SK-N-SH treated with all-trans-retinoic acid at 6 μM for 48 hours (cell line): Measurements from ENCODE around the gene GRAP.

Experiments
- TF ChIP-seq, protein P1 (sequence below): fragments of 250-450 bp; sonication (Bioruptor Pico); IDR thresholded peaks from 2 replicates; pipeline ENCODE4 v1.8.0; 2020; ENCODE audit warnings: mild to moderate bottlenecking, moderate library complexity, borderline replicate concordance
- TF ChIP-seq, protein P2 (sequence below): fragments of 250-450 bp; sonication (Bioruptor Pico); IDR thresholded peaks from 2 replicates; pipeline ENCODE4 v1.5.1; 2020; ENCODE audit warnings: low read depth, mild to moderate bottlenecking, moderate library complexity

DNA sequence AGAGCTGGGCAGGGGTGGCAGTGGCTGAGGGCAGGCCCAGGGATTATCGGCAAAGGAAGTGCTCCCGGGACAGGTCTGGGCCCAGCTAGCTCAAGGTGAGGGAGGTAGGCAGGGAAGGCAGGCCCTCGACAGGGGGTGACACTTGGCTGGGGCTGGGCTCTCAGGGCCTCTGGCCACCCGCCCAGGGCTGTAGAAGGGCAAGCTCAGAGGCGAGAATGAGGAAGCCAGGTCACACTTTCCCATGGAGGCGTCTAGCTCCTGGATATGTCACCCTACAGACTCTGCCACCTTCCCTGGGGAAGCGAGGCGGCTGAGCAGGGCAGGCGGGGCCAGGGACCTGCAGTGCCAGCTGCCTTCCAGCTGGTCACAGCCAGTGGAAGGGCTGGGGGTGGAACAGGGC, 61.3 kb downstream of the GRAP start:
- TF ChIP-seq, protein P1, sequence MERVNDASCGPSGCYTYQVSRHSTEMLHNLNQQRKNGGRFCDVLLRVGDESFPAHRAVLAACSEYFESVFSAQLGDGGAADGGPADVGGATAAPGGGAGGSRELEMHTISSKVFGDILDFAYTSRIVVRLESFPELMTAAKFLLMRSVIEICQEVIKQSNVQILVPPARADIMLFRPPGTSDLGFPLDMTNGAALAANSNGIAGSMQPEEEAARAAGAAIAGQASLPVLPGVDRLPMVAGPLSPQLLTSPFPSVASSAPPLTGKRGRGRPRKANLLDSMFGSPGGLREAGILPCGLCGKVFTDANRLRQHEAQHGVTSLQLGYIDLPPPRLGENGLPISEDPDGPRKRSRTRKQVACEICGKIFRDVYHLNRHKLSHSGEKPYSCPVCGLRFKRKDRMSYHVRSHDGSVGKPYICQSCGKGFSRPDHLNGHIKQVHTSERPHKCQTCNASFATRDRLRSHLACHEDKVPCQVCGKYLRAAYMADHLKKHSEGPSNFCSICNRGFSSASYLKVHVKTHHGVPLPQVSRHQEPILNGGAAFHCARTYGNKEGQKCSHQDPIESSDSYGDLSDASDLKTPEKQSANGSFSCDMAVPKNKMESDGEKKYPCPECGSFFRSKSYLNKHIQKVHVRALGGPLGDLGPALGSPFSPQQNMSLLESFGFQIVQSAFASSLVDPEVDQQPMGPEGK (CRISPR knock-in tag), result no peak
- TF ChIP-seq, protein P2, sequence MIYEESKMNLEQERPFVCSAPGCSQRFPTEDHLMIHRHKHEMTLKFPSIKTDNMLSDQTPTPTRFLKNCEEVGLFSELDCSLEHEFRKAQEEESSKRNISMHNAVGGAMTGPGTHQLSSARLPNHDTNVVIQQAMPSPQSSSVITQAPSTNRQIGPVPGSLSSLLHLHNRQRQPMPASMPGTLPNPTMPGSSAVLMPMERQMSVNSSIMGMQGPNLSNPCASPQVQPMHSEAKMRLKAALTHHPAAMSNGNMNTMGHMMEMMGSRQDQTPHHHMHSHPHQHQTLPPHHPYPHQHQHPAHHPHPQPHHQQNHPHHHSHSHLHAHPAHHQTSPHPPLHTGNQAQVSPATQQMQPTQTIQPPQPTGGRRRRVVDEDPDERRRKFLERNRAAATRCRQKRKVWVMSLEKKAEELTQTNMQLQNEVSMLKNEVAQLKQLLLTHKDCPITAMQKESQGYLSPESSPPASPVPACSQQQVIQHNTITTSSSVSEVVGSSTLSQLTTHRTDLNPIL (CRISPR knock-in tag), result no peak
